GM12801 (cell line): ENCODE measurements around the gene ETV3.

Experiments used
- TF ChIP-seq, protein P1 (sequence below): IDR thresholded peaks from one replicate; pipeline ENCODE4 v1.5.1; 2011; ENCODE audit warnings: control low read depth; ENCODE audit not compliant: insufficient read length; ENCODE audit errors: extremely low read depth

Gene ETV3

DNA sequence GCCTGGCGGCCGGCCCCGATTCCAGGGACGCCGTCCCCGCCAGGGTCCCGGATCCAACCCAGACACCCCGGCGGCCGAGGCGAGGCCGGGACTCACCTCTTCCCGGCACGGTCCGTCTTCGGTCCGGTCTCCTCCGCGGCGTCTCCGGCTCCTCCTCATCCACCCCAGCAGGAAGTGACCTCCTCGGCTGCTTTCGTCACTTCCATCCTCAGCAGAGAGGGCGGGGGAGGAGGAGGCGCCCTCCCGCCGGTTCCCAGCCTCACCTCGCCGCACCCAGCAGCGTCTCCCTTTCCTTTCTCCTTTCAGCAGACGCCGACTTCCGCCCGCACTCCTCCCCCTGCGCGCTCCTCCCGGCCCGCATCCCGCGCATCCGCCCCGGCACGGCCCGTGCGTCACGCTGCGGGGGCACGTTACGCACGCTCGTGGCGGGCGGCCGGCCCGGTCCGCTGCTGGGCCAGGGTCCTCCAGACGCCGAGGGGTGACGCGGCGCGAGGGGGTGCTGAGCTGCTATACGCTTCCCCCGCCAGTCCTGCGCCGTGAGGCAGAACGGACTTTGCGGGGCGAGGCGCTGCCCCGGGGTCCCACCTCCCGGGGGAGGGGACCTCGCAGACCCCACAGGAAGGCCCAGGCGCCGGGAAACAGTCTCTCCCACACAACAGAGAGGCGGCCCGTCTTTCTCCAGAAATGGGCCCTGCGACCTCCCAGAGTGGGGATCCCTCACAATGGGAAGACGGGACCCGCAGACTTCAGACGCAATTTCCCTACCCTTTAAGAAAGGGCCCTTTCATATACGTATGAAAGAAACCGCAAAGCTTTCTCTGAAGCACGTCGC lies at the start of gene ETV3:
Gene ETV3, minus strand, starts transcription at position 176 of the 832 bp plus-strand sequence. CDS start 2,043 bp downstream, outside the sequence.
- TF ChIP-seq, protein P1, sequence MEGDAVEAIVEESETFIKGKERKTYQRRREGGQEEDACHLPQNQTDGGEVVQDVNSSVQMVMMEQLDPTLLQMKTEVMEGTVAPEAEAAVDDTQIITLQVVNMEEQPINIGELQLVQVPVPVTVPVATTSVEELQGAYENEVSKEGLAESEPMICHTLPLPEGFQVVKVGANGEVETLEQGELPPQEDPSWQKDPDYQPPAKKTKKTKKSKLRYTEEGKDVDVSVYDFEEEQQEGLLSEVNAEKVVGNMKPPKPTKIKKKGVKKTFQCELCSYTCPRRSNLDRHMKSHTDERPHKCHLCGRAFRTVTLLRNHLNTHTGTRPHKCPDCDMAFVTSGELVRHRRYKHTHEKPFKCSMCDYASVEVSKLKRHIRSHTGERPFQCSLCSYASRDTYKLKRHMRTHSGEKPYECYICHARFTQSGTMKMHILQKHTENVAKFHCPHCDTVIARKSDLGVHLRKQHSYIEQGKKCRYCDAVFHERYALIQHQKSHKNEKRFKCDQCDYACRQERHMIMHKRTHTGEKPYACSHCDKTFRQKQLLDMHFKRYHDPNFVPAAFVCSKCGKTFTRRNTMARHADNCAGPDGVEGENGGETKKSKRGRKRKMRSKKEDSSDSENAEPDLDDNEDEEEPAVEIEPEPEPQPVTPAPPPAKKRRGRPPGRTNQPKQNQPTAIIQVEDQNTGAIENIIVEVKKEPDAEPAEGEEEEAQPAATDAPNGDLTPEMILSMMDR = no peak

DNA sequence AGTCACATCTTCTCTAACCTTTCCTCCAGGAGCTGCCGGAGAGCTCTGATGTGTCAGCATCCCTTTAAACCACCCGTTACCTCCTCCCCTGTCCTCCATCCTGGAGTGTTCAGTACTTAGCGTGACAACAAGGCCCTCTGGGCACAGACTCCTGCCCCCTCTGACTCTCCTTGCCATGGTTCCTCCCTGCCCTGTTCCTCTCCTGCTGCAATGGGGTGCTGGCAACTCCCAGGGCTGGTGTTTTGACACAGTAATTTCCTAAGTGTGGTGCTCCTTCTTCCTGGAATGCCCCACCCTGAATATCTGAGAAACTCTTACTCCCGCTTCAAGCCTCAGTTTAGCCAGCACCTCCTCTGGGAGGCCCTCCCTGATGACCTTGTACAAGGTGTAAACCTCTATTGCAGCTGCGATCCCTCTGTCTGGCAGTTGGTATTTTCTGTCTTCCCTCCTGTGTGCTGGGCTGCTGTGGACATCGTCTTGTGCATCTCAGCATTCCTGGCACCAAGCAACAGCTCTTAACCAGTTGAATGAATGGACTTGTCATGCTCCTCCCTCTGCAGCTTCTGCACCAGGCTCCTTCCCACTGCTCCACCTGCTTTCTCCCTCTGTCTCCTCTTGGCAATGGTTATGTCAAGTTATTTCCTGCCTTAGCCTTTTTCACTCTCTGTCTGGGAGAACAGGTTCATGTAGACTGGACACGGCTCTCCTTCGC lies 48.2 kb upstream of the ETV3 start:
- TF ChIP-seq, protein P1 = no peak

DNA sequence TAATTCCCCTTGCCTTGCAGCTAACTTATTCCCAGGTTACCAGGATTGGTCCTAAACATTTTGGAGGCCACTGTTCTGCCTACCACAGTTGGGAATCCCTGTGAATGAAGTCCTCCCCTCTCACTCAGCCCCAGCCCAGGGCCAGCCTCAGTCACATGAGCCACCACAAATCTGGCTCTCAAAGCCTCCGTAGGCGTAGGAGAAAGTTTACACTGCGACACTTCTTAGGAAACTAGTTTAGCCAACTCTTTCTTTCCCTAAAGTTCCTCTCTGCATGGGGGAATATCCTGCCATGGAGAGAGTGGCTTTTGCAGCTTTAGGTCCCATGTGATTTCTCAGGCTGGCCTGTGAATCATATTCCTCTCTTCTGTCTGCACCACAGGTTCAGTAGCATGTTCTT lies 45.7 kb upstream of the ETV3 start:
- TF ChIP-seq, protein P1 = no peak

DNA sequence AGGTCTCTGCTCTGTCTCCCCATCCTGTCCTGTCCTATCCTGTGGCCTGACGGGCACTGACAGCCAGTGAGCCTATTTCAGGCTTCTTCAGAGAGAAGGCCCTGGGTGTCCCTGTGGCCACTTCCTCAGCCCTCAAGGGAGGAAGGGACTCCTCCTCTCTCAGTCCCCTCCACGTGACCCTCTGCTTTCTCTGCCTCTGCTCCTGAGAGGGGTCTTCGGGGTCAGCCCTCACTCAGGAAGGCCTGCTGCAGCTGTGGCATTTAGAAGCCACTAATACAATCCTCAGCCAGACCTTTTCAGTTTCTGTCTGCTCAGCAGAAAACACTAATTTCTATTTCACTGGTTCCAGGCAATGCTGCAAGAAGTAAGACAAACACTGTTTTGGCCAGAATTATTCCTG lies 43.6 kb upstream of the ETV3 start:
- TF ChIP-seq, protein P1 = no peak

DNA sequence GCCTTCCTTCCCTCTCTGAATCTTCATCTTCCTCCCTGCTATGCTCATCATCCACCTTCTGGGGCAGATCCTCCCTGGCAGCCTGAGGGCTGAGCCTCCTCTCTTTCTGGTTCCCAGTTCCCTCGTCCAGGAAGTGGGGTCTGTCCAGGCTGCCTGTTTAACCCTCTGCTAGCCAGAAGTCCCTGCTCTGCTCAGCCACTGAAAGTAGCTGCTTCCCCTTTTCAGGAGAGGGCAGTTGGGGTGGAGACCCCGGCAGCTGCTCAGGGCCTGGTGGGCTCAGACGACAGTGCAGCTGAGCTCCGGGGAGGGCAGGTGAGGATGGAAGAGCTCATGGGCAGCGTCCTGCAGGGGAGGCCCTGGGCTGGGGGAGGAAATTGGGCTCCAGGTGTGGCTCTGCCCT lies 43.1 kb upstream of the ETV3 start:
- TF ChIP-seq, protein P1 = no peak

DNA sequence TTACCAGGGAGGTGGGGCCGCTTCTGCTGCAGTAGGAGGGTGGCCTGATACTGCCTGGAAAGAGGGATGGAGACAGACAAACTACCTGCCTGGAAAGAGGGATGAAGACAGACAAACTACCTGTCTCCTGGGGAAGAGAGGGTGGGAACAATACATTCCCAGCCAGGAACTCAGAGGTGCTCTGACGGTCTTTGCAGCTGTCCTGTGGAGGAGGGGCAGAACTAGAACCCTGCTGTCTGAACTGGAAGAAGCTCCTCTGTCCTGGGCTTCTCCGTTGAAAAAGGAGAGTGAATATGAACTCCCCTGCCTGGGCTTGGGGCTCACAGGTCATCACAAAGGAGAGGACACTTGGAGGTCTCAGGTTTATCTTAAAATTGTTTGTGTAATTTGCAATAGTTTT lies 40.3 kb upstream of the ETV3 start:
- TF ChIP-seq, protein P1 = no peak

DNA sequence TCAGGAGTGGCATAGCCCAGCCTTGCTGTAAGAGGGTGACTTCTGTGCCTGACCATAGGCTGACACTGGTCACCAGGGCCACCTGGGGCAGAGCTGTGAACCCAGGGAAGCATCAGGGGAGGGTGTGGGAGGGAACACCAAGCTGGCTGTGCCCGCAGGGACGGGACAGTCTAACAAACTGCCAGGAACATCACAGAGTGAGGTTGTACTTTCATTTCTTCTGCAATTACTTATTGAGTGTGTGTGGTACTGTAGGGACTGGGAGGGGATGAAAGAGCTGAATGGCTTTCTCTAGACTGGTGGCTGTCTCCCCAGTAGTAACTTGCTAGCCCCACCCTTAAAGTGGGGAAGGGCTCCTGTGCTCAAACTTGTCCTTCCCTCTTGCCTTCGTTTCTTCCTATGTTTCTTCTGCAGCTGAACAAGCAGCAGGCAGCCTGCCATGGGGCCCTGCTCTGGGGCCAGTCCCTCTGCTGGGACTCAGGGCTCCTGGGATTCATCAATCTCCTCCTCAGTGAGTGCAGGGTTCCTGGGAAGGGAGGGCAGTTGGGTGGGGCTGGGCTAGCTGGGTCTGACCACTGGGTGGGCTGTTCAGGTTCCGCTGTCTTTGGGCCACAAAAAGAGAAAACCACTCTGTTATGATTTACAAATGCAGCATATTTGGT lies 39.7 kb upstream of the ETV3 start:
- TF ChIP-seq, protein P1 = no peak
